Measurements from ENCODE around the gene CCR5AS.
"Not testable (repeated sequence)": the region's sequence is repeated elsewhere in the genome, so short reads cannot be mapped to it uniquely, and the experiment has no call there.

CCR5AS gene

DNA sequence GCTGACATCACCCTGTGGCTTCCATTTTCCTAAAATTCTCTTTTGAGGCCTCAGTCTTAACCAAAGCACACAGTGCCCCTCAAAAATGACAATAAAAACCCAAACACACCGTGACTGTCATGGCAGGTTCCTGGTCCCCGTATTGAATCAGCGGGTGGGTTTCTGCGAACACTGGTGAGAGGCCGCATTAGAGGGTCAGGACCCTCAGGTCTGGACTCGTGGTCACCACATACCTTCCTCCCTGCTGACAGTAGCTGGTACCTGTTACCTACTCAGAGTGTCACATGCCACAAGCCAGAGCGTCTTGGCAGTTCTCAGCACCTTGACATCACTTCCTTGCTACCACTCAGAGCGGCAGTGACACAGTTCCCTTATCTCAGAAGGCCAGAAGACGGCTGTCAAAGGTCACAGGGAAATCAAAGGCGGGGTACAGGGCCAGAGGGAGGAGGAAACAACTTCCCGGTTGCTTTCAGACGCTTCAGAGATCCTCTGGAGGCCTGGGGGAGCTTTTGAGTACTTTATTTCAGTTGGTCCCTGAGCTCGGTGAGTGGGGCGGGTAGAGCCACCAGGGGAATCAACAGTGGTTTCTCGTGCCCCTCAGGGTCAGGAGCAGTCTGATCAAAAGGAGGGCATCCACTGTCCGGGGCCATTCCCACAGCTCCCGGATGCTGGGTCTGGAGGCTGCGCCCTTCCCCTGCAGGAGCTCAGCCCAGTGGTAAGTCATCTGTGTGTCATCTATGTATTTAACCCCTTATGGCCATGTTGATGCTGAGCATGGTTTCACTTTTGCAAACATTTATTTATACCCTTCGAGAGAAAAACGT is at the start of gene CCR5AS, which contains the start of gene CCRL2:
Gene CCR5AS (minus strand): TSS at position 279 of the 824 bp plus-strand sequence.
Gene CCRL2 (plus strand): TSS at position 472 of the 824 bp plus-strand sequence. CDS start 821 bp downstream, outside the sequence.
- peak; percentile 97 for DNase-seq (ENCODE audit: low spot score)

DNA sequence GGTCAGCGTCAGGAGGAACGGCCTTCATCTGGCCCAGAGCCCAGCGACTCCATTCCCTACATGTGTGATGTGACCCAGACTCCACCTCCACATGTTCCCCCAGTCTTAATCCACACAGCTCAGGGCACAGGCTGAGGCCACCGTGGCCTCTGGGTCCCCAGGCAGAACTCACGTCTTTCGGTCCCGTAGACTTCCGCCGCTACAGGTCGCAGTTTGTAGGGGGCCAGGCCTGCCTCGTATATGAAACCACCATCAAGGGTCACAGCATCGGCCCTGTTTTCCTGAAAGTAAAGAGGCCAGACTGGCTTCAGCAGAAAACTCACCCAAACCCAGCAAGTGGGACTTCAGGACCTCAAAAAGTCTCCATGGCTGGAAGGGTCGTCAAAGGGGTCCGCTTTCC is 49.3 kb upstream of the CCR5AS start:
- no peak for DNase-seq (ENCODE audit: low spot score)

GRCh38 chr3:46455231-46456115 is 48.6 kb upstream of the CCR5AS start:
- DNase-seq (ENCODE audit: low spot score): no peak

- no peak for DNase-seq (ENCODE audit: low spot score)
These were observed 47.7 kb upstream of the CCR5AS start for GRCh38 chr3:46454606-46455005.

- no peak for DNase-seq (ENCODE audit: low spot score)
These were observed 47.3 kb upstream of the CCR5AS start for GRCh38 chr3:46454209-46454595.

DNA sequence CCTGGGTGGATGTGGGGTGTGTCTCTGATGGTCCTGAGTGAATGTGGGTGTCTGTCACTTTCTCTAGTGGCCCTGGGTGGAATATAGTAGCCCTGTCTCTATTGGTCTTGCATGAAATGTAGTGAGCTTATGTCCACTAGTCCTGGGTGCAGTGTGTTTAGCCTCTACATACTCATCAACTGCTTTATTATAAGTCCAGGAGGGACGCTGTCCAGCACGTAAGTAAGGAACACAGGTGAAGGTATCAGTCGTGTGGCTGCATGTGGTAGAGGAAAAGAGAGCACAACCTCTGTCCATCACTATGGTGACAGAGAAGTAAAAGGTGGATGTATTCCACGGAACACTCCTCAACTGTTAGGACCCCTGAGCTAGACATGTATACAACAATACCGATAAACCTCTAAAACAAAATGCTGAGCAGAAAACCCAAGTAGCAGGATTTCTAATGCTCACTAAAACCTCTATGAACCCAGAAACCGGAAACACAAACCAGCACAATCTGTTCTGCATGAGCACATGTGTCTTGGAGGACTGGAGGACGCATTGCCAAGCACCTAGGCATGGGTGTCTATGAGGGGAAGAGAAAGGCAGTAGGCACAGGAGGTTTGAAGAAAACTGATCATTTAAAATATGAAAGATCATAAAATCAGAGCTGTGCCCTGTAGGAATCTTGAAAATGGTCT is 46.8 kb upstream of the CCR5AS start:
- no peak for DNase-seq (ENCODE audit: low spot score)

DNA sequence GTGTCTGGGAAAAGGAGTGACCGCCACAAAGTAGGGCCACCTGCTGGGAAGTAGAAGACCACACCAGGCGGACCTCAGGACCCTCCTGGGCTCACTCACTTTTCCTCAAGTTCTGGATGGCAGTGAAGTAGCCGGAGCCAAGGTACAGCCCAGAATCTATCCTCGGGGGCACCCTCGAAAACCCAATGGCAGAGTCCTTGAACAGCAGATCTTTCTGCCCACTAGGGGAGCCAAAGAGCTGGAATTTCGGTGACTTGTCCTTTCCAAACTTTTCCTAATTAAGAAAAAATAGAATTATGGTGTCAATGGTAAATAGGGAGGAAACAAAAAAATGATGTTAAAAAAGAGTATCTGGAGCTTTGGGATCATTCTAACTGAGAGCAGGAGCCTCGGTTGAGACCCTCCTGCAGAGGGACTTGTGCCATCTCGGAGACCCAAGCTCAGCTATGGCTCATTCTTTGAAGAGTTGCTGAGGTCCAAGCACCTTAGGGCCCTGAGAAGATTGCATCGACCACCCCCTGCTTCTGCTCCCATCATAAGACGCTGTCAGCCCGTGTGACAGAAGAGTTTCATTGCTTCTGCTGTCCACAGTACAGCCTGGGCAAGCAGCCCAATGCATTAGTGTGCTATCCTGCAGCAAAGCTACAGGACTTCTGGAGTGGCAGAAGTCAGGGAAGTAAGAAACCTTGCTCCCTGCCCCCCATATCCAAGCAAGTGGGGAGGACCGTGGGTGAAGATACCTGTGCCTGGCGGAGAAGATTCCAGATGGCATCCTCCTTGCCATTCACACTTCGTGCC is 43.1 kb upstream of the CCR5AS start:
- DNase-seq (ENCODE audit: low spot score): peak; percentile 59

- DNase-seq (ENCODE audit: low spot score): no peak
These were observed 41.9 kb upstream of the CCR5AS start for GRCh38 chr3:46448721-46449120.

- no peak for DNase-seq (ENCODE audit: low spot score)
These were observed 40.5 kb upstream of the CCR5AS start for GRCh38 chr3:46447228-46447985.

DNA sequence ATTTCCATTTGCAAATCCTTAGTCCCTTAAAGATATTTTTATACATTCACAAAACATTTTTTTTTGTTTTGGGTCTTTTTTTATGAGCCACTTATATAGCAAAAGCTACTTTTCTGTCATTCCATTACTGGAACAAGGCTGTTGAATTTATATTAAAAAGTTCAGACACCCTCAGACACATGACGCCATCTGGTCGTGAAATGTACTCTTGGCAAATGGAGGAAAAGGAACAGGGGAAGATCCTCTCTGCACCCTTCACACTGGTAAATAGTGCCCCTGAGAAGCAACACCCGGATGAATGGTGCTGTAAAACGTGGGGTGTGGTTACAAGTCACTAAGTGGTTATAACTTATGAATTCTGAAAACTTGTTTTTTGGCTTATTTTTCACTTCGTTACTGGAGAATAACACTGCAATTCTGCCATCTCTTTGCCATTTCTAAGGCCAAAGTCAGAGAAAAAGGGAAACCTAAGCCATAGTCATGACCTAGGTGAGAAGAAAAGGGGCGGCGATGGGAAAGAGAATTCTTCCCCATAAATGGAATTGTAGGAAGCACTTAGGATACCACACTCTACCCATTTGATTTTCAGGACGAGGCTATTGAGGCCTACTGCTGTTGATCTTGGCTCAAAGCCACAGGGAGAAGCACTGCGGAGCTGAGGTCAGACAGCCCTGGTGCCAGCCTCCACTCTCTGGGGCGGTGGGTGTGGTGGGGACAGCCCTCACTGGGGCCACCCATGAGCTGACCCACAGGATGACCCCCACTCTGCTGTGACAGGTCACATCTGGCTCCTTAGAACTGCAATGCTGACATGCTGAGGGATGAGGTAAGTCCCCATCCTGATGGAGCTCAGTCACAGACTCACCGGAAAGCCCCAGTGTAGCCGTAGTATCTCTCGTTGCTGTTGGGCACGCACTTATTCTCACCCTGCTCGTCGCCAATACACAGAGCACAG is 36.0 kb upstream of the CCR5AS start:
- DNase-seq (ENCODE audit: low spot score): no peak

- DNase-seq (ENCODE audit: low spot score): no peak
These were observed 33.8 kb upstream of the CCR5AS start for GRCh38 chr3:46440531-46441294.

DNA sequence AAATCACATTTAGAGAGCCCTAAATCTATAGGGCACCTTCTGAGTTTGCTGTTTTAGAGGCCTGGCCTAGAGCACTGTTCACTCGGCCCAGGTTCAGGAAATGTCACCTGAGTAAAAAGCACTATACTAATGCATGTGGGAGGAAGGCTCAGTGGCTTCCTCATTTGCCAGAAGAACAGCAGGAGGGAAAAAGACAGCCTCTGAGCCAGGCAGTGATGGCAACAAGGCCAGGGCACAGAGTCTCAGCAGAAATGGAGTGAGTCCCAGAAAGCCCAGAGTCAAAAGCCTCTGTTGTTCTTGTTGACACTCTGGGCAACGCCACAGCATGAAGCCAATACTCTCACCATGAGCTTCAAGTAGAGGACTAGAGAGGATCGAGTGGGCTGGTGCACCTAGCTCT is 32.0 kb upstream of the CCR5AS start:
- no peak for DNase-seq (ENCODE audit: low spot score)

GRCh38 chr3:46435081-46435726 is 28.3 kb upstream of the CCR5AS start:
- DNase-seq (ENCODE audit: low spot score): peak; percentile 60

GRCh38 chr3:46433841-46434240 is 27.0 kb upstream of the CCR5AS start:
- DNase-seq (ENCODE audit: low spot score): peak; percentile 45

DNA sequence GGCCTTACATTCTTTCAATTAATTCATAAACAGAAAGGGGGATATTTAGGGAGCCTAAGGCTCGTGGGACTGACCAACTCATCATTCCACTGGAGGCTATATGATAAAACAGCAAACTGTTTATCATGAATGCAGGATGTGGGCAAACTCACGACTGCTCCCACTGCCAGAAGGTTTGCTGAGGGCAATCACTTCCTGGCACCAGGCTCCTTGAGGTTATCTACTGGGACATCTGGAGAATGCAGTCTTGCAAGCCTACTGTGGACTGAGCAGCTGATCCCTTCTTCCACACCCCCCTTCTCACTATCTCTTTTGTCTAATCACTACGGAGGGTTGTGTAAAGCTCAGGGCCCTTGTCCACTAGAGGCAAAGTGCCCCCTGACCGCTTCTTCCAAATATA is 26.3 kb upstream of the CCR5AS start:
- peak; percentile 92 for DNase-seq (ENCODE audit: low spot score)

- not testable (repeated sequence) for DNase-seq (ENCODE audit: low spot score)
These were observed 25.0 kb upstream of the CCR5AS start for GRCh38 chr3:46431905-46432304.

GRCh38 chr3:46430879-46431278 is 24.0 kb upstream of the CCR5AS start:
- DNase-seq (ENCODE audit: low spot score): not testable (repeated sequence)

GRCh38 chr3:46429671-46430070 is 22.8 kb upstream of the CCR5AS start:
- DNase-seq (ENCODE audit: low spot score): no peak

Data from hematopoietic multipotent progenitor cell treated with erythropoietin and hydrocortisone succinate and interleukin-3 and kit ligand, for 15 days (in vitro differentiated cells).